GM13977 (cell line): Measurements from ENCODE around the gene FAM81B.

ENCODE experiments used
- DNase-seq: peaks from one replicate; pipeline ENCODE4 v3.0.0; 2012; ENCODE audit warnings: low spot score
- in situ Hi-C: fragments of 300-500 bp; cut with MboI; formaldehyde crosslinking; loops from one replicate; pipeline ENCODE4 v1.12.0; 2022; ENCODE audit warnings: low sequenced_read_pairs, low pct_unique_long_range_greater_than_20kb, mixed read lengths, inconsistent platforms; ENCODE audit not compliant: unreplicated experiment
- TF ChIP-seq, protein P1 (sequence below): IDR thresholded peaks from 2 replicates; pipeline ENCODE4 v1.5.1; 2012; ENCODE audit warnings: mild to moderate bottlenecking, control low read depth; ENCODE audit not compliant: insufficient read depth; ENCODE audit errors: extremely low read depth, missing control alignments

The FAM81B gene

GRCh38 chr5:95439801-95440493, 48.8 kb downstream of the FAM81B start:
- TF ChIP-seq, protein P1, sequence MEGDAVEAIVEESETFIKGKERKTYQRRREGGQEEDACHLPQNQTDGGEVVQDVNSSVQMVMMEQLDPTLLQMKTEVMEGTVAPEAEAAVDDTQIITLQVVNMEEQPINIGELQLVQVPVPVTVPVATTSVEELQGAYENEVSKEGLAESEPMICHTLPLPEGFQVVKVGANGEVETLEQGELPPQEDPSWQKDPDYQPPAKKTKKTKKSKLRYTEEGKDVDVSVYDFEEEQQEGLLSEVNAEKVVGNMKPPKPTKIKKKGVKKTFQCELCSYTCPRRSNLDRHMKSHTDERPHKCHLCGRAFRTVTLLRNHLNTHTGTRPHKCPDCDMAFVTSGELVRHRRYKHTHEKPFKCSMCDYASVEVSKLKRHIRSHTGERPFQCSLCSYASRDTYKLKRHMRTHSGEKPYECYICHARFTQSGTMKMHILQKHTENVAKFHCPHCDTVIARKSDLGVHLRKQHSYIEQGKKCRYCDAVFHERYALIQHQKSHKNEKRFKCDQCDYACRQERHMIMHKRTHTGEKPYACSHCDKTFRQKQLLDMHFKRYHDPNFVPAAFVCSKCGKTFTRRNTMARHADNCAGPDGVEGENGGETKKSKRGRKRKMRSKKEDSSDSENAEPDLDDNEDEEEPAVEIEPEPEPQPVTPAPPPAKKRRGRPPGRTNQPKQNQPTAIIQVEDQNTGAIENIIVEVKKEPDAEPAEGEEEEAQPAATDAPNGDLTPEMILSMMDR: no peak
- DNase-seq: no peak
- in situ Hi-C loops: no loop called here

GRCh38 chr5:95440825-95441224, 49.7 kb downstream of the FAM81B start:
- TF ChIP-seq, protein P1: no peak
- no peak for DNase-seq
- in situ Hi-C loops: no loop called here

- in situ Hi-C loops: no loop called here
- TF ChIP-seq, protein P1: no peak
- no peak for DNase-seq
Observed at GRCh38 chr5:95441636-95442035, 50.5 kb downstream of the FAM81B start.

DNA sequence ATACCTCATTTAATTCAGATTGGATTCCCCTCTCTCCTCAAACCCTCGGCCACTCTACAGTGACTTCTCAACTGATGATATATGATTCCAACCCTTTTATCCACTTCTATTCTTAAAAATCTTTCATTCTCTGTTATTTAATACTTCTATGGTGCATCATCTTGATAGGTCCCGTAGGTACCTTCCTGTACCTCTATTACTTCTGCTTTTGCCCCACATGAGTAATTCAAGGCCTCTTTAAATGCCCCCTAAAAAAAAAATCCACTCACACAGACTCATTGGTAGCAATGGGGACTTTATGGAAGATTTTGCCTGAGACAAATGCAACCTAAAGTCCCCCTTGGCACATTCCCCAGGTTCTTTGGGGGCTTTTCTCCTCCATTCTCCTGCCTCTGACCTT, 54.3 kb downstream of the FAM81B start:
- in situ Hi-C loops: no loop called here
- TF ChIP-seq, protein P1: no peak
- no peak for DNase-seq

DNA sequence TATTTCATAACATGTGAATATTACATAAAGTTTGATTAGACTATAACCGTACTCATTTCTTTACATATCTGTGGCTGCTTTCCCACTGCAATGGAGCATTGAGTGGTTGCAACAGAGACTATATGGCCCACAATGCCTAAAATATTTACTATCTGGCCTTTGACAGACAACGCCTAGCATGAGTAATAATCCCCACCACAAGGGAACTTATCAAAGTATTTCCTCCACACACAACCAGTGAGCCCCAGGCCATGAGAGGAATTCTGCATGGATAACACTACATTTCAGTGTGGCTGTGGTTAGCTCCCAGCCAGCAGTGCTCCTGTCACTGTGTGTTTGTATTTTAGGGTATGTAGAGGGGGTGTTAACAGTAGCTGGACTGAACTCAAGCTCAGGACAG, 54.8 kb downstream of the FAM81B start:
- in situ Hi-C loops: no loop called here
- TF ChIP-seq, protein P1: no peak
- no peak for DNase-seq

GRCh38 chr5:95446560-95447221, 55.5 kb downstream of the FAM81B start:
- in situ Hi-C loops: no loop called here
- no peak for DNase-seq
- TF ChIP-seq, protein P1: no peak
